Measurements from ENCODE around the gene NINL. TPM values are rescaled to one million over a fixed set of nuclear protein-coding genes. Genes with fewer than 3 reads are reported as not detected.
"Not testable (repeated sequence)": the region's sequence is repeated elsewhere in the genome, so short reads cannot be mapped to it uniquely, and the experiment has no call there.

The NINL gene
- total RNA-seq, 1 donor from 2014 or later = 21.0 TPM

DNA sequence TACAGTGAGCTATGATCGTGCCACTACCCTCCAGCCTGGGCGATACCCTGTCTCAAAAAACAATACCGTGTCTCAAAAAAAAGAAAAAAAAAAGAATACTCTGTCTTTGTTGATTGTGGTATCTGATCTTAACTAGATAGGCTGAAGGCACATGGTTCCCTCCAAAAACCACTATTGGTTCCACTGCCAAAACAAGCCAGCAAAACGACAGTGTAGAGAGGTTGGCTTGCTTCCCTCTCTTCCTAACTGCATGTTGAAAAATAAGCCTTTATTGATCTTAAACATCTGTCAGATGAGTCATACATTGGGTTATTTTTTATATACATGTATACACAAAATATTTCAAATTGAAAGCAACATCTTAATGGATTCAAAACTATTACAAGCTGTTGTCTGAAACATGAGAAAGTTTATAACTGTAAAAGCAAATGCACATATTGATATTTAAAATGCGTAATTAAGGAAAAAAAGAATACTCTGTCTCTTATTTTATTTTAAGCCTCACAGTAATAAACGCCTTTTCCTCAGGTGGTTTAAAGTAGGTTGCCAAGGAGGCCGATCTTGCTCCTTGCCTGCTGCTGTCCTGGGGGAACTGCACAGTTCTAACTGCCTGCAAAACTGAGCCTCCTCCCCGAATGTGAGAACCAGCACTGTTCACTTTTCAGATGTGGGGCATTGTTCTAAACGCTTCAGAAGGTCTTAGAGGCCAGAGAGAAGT is 7.0 kb upstream of the NINL start:
- peak in 1 of 2 donors; percentile 38 for DNase-seq (ENCODE audit: low read depth in 2 of 2)

DNA sequence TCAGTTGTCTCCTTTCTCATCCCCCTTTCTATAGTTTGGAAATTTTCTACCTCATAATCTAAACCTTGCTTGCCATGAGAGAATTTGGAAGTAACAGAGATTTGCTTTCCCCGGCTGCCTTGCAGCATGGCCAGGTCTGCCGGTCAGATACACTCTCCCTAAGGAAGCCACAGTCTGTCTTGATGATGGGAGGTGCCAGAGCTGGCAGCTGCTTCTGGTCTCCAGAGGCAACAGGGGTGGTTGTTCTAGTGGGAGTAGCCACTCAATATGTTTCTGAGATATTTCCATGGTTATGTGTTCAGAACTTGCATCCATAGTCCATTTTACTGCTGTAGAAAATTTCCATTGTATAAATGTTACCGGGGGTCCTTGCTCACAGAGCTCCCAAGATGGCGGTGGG is 5.4 kb upstream of the NINL start:
- DNase-seq (ENCODE audit: low read depth in 2 of 2) = not testable (repeated sequence)

DNA sequence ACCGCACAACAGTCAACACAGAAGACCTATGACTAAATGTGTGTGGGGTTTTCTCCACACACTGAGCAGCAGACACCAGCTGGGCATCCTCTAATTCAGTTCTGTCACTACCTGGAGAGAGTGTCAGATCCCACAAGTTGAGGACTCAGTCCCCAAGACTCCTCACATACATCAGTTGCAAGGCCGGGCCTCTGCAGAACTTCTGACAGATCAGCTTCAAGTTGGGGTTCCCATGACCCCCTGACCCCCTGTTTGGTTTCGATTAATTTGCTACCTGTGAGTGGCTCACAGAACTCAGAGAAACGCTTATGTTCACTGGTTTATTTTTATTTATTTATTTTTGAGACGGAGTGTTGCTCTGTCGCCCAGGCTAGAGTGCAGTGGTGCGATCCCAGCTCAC is 3.2 kb upstream of the NINL start:
- DNase-seq (ENCODE audit: low read depth in 2 of 2) = no peak

DNA sequence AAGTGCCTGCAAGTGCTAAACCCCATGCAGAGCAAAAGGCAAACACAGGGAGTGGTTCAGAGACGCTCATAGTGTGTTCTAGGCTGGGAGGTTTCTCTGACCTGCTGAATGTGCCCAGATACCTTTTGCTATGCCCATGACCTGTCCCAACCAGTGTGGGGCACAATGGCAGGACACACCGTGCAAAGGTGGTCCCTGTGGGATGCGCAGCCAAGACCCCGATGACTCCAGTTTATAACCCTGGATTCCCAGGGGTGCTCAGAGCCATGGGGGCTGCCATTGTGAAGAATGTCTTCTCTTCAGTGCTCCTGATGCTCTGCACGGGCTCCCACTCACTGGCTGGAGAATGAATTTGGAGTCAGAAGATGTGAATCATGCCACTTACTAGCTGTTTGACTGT is 2.2 kb upstream of the NINL start:
- no peak for DNase-seq (ENCODE audit: low read depth in 2 of 2)

DNA sequence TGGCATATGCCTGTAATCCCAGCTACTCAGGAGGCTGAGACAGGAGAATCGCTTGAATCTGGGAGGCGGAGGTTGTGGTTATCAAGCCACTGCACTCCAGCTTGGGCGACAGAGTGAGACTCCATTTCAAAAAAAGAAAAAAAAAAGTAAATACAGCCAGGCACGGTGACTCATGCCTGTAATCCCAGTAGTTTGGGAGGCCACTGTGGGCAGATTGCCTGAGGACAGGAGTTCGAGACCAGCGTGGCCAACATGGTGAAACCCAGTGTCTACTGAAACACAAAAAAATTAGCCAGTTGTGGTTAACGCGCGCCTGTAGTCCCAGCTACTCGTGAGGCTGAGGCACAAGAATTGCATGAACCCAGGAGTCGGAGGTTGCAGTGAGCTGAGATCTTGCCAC is 1.5 kb upstream of the NINL start:
- DNase-seq (ENCODE audit: low read depth in 2 of 2) = no peak

DNA sequence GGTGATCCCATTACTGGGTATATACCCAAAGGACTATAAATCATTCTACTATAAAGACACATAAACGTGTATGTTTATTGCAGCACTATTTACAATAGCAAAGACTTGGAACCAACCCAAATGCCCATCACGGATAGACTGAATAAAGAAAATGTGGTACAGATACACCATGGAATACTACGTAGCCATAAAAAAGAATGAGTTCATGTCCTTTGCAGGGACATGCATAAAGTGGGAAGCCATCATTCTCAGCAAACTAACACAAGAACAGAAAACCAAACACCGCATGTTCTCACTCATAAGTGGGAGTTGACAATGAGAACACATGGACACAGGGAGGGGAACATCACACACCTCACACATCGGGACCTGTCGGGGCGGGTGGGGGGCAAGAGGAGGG is 1.7 kb downstream of the NINL start:
- DNase-seq (ENCODE audit: low read depth in 2 of 2) = not testable (repeated sequence)

DNA sequence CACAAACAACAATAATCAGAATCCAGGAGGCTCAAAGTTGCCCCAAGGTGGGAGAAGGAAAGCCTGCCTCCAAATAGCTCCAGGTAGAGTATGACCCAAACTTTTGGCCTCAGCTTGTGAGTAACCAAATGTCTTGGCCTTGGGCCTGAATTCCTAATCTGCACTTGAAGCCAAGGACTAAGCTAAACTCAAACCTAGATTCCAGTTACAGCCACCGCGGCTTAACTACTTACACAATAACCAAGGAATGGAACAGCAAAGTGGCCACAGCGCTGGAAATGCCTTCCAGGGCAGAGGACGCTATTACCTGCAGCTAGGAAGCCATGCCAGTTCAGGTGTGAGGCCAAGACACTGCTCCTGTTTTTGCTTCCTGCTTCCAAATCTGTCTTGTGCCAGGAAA is 4.6 kb downstream of the NINL start:
- DNase-seq (ENCODE audit: low read depth in 2 of 2) = no peak

DNA sequence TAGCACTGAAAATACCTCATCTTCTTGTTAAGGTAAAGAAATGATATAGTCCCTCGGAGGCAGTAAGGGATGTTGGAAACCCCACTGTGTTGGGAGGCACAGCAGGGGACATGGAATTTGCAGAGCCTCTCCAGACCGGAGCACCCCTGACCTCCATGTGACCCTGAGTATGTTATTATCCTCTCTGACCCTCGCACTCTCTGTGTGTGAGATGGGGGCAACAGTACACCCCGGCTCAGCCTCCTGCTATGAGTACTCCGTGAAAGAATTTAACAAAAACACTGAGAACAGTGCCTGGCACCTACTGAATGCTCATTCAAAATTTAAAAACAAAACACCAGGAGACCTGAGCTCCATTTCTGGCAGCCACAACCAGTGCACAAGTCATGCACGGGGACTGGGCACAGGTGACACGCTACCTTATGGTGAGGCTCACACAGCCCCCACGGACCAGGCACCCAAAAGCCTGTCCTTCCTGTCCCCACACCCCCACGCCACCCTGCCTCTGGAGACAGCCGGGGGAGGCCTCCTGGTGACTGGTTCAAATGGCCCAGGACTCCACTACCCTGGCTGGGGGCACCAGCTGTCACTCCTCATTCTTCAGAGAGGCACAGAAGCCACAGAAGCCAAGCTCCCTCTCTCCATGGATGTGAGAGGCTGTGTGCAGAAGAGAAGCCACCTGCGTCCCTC is 6.1 kb downstream of the NINL start:
- DNase-seq (ENCODE audit: low read depth in 2 of 2) = no peak

DNA sequence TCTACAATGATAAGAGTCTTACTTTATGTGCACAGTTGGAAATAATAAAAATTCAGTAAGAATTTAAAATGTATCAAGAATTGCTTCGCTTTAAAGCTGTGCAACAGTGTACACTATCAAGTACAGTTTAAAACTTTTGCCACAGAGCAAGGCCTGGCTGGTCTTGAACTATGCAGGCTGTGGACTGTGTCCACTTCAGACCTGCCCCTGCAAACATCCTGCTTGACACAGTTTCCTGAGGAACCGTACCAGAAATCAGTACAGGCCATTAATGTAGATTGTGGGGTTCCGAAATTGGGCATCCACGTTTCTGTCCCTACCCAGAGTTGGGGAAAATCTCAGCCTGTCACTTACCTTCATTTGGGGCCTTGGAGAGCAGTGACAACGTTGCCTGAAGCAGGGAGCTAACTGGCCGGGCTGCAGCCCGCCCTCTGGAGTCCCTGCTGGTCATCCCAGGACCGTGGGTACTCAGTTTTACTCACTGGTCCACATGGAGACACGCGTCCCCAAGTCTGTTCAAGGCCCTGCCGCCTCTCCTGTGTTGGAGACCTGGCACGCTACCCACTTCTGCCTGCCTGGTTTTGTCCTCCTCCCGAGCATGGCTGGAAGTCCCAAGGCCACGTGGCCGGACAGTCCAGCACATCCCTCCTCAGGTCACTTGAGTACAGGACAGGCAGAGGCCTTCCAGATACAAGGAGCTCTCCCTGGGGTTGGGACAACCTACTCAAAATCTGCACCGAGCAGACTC is 8.4 kb downstream of the NINL start:
- DNase-seq (ENCODE audit: low read depth in 2 of 2) = no peak

DNA sequence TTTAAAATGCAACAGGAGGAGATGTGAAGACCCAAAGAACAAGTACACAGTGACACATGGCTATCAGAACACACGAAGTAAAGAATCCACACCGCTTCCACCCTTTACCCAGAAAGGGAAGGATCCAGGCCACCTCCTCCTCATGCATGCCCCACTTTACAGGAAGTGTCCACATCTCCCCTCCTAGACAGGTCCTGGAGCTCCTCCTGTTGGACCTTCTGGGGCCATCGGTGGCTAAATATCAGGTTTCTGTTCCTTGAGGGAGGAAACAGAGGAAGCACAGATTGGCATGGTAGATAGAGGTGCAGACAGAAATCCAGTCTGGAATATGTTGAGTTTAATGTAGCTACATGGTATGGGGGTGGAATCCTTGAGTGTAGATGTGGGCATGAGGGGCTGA is 10.9 kb downstream of the NINL start:
- peak in 1 of 2 donors; percentile 14 for DNase-seq (ENCODE audit: low read depth in 2 of 2)

DNA sequence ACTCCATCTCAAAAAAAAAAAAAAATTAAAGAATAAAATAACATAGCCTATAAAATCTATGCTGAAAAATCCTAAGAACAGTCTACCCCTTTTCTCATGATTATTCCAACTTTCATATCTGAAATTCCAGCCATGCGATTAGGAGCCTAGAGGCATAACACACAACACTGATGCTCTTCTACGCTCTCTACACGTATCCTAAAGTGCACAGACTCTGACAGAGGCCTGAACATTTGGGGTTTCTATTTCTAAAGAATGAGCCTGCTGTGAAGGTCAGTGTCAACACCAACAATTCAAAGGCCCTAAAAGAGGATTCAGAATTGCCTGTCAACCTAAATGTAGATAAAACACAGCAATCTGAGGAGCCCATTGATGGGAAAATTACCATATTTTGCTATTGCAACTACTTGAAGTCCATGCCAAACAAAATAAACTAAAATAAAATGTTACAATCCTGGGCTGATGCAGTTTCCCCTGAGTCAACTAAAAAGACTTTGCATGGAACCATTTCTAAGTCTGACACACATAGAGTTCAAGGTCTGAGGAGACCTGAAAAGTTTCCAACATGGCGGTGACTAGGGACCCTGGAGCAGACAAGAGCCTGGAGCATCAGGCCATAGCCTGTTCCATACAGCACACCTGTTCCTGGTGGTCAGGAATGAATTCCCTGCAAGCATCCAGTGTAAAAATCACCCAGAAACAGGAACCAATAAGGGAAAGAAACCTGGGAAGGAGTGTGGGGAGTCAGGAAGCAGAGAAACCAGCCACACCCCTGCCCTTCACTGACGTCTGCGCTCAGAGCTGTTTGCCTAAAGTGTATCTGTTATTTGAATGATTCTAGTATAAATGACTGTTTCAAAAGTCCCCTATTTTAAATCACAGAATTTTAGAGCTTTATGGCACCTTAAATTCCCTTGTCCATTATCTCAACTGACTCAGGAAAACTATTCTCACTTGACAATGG is 11.8 kb downstream of the NINL start:
- DNase-seq (ENCODE audit: low read depth in 2 of 2) = peak; percentile 12 to 26

DNA sequence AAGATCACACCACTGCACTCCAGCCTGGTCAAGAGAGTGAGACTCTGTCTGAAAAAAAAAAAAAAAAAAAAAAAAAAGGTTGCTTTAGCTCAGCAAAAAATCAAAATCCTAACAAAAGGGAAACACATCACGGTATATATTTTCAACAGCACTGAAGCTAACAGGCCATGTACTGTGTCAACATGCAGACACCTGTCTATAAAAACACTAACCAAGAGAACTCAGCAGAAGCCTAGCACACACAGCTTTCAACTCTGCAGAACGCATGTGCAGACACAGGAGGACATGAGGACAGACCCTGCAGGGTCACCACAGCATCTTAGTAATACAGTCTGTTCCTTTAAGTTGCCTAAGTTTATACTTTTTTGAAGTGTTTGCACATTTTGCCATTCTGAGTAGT is 13.5 kb downstream of the NINL start:
- DNase-seq (ENCODE audit: low read depth in 2 of 2) = no peak

DNA sequence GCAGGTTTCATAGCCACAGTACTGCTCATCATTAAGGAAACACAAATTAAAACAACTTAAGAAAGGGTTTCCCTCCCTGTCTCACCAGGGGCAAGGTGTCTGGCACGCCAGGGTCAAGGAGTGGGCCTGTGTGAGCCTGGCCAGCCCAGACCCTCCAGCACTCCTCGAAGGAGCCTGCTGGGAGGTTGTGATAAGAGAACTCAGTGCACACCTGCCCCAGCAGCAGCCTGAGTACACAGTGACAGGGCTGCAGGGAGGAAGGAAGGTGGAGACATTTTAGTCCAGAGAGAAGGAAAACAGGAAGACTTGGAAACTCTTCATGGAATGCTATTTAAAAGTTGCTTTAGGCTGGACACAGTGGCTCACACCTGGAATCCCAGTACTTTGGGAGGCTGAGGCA is 14.1 kb downstream of the NINL start:
- no peak for DNase-seq (ENCODE audit: low read depth in 2 of 2)

DNA sequence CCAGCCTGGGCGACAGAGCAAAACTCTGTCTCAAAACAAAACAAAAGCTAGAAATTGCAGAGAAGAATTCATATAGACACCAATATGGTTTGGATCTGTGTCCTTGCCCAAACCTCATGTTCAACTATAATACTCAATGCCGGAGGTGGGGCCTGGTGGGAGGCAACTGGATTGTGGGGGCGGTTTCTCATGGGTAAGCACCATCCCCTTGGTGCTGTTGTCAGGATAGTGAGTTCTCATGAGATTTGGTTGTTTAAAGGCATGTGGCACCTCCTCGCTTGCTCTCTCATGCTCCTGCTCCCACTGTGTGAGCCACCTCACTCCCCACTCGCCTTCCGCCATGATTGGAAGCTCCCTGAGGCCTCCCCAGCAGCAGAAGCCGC is 15.2 kb downstream of the NINL start:
- DNase-seq (ENCODE audit: low read depth in 2 of 2) = no peak

DNA sequence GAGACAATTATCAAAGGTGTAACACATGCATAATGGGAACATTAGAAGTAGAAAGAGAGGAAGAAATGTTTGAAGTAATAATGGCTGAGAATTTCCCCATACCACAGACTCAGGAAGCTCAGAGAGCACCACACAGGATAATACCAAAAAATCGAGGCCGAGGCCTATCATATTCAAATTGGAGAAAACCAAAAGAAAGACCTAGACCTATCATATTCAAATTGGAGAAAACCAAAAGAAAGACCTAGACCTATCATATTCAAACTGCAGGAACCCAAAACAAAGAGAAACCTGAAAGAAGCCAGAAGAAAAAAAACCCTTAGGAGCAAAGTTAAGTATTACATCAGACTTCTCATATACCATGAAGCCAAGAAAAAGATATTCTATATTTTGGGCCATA is 18.0 kb downstream of the NINL start:
- DNase-seq (ENCODE audit: low read depth in 2 of 2) = no peak

DNA sequence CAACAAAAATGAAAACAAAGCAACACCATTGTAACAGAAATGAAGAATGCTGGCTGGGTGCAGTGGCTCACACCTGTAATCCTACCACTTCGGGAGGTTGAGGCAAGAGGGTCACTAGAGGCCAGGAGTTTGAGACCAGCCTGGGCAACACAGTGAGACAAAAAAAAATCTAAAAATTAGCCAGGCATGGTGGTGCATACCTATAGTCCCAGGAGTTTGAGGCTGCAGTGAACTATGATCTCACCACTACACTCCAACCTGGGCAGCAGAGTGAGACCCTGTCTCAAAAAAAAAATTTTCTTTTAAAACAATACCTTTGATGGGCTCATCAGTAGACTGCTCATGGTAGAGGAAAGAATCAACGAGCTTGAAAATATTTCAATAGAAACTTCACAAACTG is 18.5 kb downstream of the NINL start:
- no peak for DNase-seq (ENCODE audit: low read depth in 2 of 2)

DNA sequence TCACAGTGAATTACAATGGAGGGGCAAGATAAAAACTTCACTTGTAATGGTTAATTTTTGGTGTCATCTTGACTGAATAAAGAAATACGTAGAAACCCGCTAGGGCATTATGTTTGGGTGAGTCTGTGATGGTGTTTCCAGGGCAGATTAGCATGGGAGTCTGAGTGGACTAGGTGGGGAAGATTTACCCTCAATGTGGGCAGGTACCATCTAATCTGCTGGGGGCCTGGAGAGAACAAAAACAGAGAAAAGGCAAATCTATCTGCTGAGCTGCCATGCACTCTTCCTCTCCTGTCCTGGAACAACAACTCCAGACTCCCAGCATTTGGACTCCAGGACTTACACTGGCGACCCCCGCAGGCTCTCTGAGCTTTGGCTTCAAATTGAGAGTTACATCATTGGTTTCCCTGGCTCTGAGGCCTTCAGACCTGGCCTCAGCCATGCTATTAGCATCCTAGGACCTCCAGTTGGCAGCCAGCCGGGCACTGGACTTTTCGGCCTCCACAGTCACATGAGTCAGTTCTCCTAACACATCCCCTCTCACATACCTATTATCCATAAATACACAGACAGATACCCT is 19.7 kb downstream of the NINL start:
- no peak for DNase-seq (ENCODE audit: low read depth in 2 of 2)

DNA sequence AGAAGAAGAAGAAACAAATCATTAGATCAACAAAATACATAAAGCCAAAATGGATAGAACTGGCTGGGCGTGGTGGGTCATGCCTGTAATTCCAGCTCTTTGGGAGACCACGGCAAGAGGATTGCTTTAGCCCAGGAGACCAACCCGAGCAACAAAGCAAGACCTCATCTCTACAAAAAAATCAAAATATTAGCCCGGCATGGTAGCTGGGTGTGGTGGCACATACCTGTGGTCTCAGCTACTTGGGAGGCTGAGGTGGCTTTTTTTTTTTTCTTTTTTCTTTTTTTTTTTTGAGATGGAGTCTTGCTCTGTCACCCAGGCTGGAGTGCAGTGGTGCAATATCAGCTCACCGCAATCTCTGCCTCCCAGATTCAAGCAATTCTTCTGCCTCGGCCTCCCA is 21.5 kb downstream of the NINL start:
- no peak for DNase-seq (ENCODE audit: low read depth in 2 of 2)

DNA sequence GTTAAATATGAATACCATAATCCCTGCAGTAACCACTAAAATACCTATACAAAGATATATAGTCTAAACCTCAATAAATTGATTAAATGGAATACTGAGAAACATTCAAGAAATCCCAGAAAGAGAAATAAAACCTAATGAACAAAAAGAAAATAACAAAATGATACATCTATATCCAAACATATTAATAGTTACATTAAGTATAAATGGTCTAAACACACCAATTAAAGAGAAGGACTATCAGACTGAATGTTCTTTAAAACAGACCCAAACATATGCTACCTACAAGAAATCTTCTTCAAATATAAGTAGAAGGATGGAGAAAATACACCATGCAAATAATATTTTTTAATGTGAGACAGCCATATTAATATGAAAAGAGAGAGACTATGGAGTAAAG is 22.0 kb downstream of the NINL start:
- DNase-seq (ENCODE audit: low read depth in 2 of 2) = no peak

DNA sequence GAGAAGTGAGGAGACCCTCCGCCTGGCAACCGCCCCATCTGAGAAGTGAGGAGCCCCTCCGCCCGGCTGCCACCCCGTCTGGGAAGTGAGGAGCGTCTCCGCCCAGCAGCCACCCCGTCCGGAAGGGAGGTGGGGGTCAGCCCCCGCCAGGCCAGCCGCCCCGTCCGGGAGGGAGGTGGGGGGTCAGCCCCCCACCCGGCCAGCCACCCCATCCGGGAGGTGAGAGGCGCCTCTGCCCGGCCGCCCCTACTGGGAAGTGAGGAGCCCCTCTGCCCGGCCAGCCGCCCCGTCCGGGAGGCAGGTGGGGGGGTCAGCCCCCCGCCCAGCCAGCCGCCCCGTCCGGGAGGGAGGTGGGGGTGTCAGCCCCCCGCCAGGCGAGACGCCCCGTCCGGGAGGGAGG is 23.6 kb downstream of the NINL start:
- not testable (repeated sequence) for DNase-seq (ENCODE audit: low read depth in 2 of 2)

DNA sequence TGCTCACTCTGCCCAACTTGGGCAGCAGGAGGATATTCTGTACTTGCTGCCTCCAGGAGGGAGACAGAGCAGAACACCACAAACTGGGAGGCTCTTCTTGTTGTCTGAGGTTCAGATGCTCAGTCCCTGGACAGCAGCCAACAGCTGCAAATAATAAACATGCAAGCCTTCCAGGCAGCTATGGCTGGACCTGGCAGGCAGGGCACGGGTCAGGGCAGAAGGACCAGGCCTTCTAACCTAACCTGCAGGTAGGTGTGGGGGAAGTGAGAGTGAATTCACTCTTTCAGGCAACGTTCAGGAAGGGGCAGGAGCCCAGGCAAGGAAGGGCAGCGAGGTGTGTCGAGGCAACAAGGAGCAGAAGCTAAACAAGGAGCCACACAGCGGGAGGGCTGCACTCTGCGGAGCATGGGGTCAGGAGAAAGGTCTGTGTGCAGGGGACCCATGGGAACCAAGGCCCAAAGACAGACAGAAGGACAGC is 31.5 kb downstream of the NINL start:
- peak; percentile 20 to 44 for DNase-seq (ENCODE audit: low read depth in 2 of 2)
